H1 (cell line): ENCODE results near the gene MBD1. TPM values are rescaled to one million over a fixed set of nuclear protein-coding genes. Genes with fewer than 3 reads are reported as not detected.

ENCODE experiments used
- CTCF ChIA-PET: fragments of 300-600 bp; sonication (Branson Sonifier 250); formaldehyde crosslinking; loops from one replicate; lab custom pipeline; 2021; ENCODE audit not compliant: partially characterized antibody; lab: Charles Lee
- POLR2A ChIA-PET: fragments of 300-600 bp; sonication (Branson Sonifier 250); formaldehyde crosslinking; loops from one replicate; lab custom pipeline; 2021; ENCODE audit warnings: inconsistent platforms; ENCODE audit not compliant: partially characterized antibody; lab: Charles Lee
- DNase-seq, 2 experiments: peaks; one replicate each; pipeline versions ENCODE4 v3.0.0 to v3.0.0-alpha.2; 2010 to 2022; ENCODE audit warnings: low spot score in 2 of 2, low read depth in 1 of 2, mixed read lengths in 1 of 2
- FAIRE-seq: peaks from 2 replicates; lab custom pipeline; 2011; peaks lifted over from hg19 to GRCh38; lab: Jason Lieb, UNC
- H2AFZ ChIP-seq: 2 replicates; pipeline ENCODE4 v1.8.1; 2012; ENCODE audit warnings: low read length, inconsistent platforms
- H2AK5ac ChIP-seq: 2 replicates; pipeline ENCODE4 v1.6.1; 2013; ENCODE audit warnings: low read depth, low read length
- H2BK120ac ChIP-seq: replicated peaks from 2 replicates; pipeline ENCODE3; 2013; ENCODE audit warnings: low read depth, low read length, inconsistent platforms
- H2BK12ac ChIP-seq: 2 replicates; pipeline ENCODE4 v1.6.1; 2013; ENCODE audit warnings: low read depth, low read length
- H2BK15ac ChIP-seq: 2 replicates; pipeline ENCODE4 v1.6.1; 2013; ENCODE audit warnings: low read length
- H2BK20ac ChIP-seq: 2 replicates; pipeline ENCODE4 v1.6.1; 2013; ENCODE audit warnings: low read length
- H2BK5ac ChIP-seq: 2 replicates; pipeline ENCODE4 v1.6.1; 2013; ENCODE audit warnings: low read depth, low read length
- H3K14ac ChIP-seq: 2 replicates; pipeline ENCODE4 v1.6.1; 2013; ENCODE audit warnings: inconsistent platforms; ENCODE audit not compliant: insufficient read length
- H3K18ac ChIP-seq: 2 replicates; pipeline ENCODE4 v1.6.1; 2013; ENCODE audit warnings: low read length; ENCODE audit errors: extremely low read depth
- H3K23ac ChIP-seq: 2 replicates; pipeline ENCODE4 v1.6.1; 2013; ENCODE audit warnings: inconsistent platforms; ENCODE audit not compliant: insufficient read length
- H3K23me2 ChIP-seq: 2 replicates; pipeline ENCODE4 v1.6.1; 2013; ENCODE audit warnings: low read depth, low read length
- H3K27ac ChIP-seq: 2 replicates; pipeline ENCODE4 v1.6.1; 2011; ENCODE audit warnings: low read depth, low read length, inconsistent platforms
- H3K27me3 ChIP-seq, 4 experiments: replicated peaks in 1 of 4; 1 replicate in 1 of 4; 2 replicates in 3 of 4; pipeline versions ENCODE4 v1.6.1 to v1.8.1; 2011 to 2013; ENCODE audit warnings: low read length in 3 of 4, mild to moderate bottlenecking in 3 of 4, inconsistent platforms in 2 of 4, mixed read lengths in 2 of 4, moderate library complexity in 1 of 4; ENCODE audit not compliant: control insufficient read depth in 3 of 4, insufficient read depth in 3 of 4; ENCODE audit errors: extremely low read depth in 1 of 4
- H3K36me3 ChIP-seq, 4 experiments: 2 replicates each; pipeline versions ENCODE4 v1.6.1 to v1.8.1; 2011 to 2013; ENCODE audit warnings: mild to moderate bottlenecking in 4 of 4, low read length in 3 of 4, moderate library complexity in 2 of 4, control low read depth in 1 of 4, inconsistent platforms in 1 of 4; ENCODE audit not compliant: insufficient read depth in 4 of 4, control insufficient read depth in 2 of 4
- H3K4ac ChIP-seq: replicated peaks from 2 replicates; pipeline ENCODE3; 2013; ENCODE audit warnings: low read length, low read depth, mixed read lengths, inconsistent platforms; ENCODE audit not compliant: insufficient read length
- H3K4me1 ChIP-seq, 4 experiments: replicated peaks in 1 of 4; 1 replicate in 1 of 4; 2 replicates in 3 of 4; pipeline versions ENCODE4 v1.6.1 to v1.8.1; 2011 to 2013; ENCODE audit warnings: low read length in 3 of 4, inconsistent platforms in 2 of 4, mixed read lengths in 1 of 4; ENCODE audit not compliant: insufficient read depth in 4 of 4, control insufficient read depth in 3 of 4
- H3K4me2 ChIP-seq, 2 experiments: 2 replicates each; pipeline versions ENCODE4 v1.6.1 to v1.8.1; 2011 to 2013; ENCODE audit warnings: low read depth in 2 of 2, low read length in 2 of 2, control low read depth in 1 of 2, inconsistent platforms in 1 of 2, mild to moderate bottlenecking in 1 of 2; ENCODE audit not compliant: insufficient read depth in 1 of 2
- H3K4me3 ChIP-seq, 4 experiments: fragments of 200-600, 300-600 bp in 1 of 4; sonication (generic), shearing (Covaris generic), sonication (Bioruptor Twin) in 1 of 4; 2 replicates each; pipeline versions ENCODE4 v1.5.1 to v1.8.1; 2011 to 2016; ENCODE audit warnings: low read length in 4 of 4, low read depth in 3 of 4, control low read depth in 2 of 4, inconsistent platforms in 2 of 4, mild to moderate bottlenecking in 2 of 4, mixed read lengths in 1 of 4, moderate library complexity in 1 of 4; ENCODE audit not compliant: insufficient read depth in 2 of 4; ENCODE audit errors: extremely low read depth in 1 of 4
- H3K56ac ChIP-seq: replicated peaks from 2 replicates; pipeline ENCODE3; 2013; ENCODE audit warnings: low read depth, mild to moderate bottlenecking, mixed read lengths, low read length, inconsistent platforms; ENCODE audit not compliant: insufficient read length
- H3K79me1 ChIP-seq: 2 replicates; pipeline ENCODE4 v1.6.1; 2013; ENCODE audit warnings: low read depth, low read length, control low read depth
- H3K79me2 ChIP-seq, 2 experiments: 2 replicates each; pipeline versions ENCODE4 v1.6.1 to v1.8.1; 2012 to 2013; ENCODE audit warnings: low read length in 2 of 2, mild to moderate bottlenecking in 2 of 2, inconsistent platforms in 1 of 2; ENCODE audit not compliant: insufficient read depth in 2 of 2, control insufficient read depth in 1 of 2
- H3K9ac ChIP-seq, 4 experiments: replicated peaks in 1 of 4; 1 replicate in 1 of 4; 2 replicates in 3 of 4; pipeline versions ENCODE4 v1.6.1 to v1.8.1; 2011 to 2013; ENCODE audit warnings: low read depth in 3 of 4, low read length in 3 of 4, control low read depth in 2 of 4, mild to moderate bottlenecking in 2 of 4, moderate library complexity in 2 of 4, inconsistent platforms in 1 of 4; ENCODE audit errors: extremely low read depth in 1 of 4
- H3K9me3 ChIP-seq, 2 experiments: 2 replicates each; pipeline versions ENCODE4 v1.6.1 to v1.8.1; 2012 to 2013; ENCODE audit warnings: mild to moderate bottlenecking in 2 of 2, moderate library complexity in 2 of 2, control low read depth in 1 of 2, inconsistent platforms in 1 of 2, low read depth in 1 of 2, low read length in 1 of 2, mixed read lengths in 1 of 2; ENCODE audit not compliant: insufficient read depth in 2 of 2
- H4K20me1 ChIP-seq, 2 experiments: replicated peaks in 1 of 2; 2 replicates each; pipeline versions ENCODE3 to v1.8.1; 2011 to 2013; ENCODE audit warnings: inconsistent platforms in 2 of 2, low read length in 2 of 2, mild to moderate bottlenecking in 1 of 2; ENCODE audit not compliant: insufficient read depth in 2 of 2, control insufficient read depth in 1 of 2
- H4K5ac ChIP-seq: 2 replicates; pipeline ENCODE4 v1.6.1; 2013; ENCODE audit warnings: low read length, low read depth, mixed read lengths, inconsistent platforms; ENCODE audit not compliant: insufficient read length
- H4K8ac ChIP-seq: 2 replicates; pipeline ENCODE4 v1.8.0; 2013; ENCODE audit warnings: mild to moderate bottlenecking, moderate library complexity, low read length, inconsistent platforms; ENCODE audit not compliant: insufficient read depth; ENCODE audit errors: extremely low read depth
- H4K91ac ChIP-seq: replicated peaks from 2 replicates; pipeline ENCODE3; 2013; ENCODE audit warnings: low read length, mixed read lengths, inconsistent platforms; ENCODE audit not compliant: insufficient read length
- CTBP2 ChIP-seq: IDR thresholded peaks from 2 replicates; pipeline ENCODE4 v1.7.0; 2011; ENCODE audit warnings: borderline replicate concordance, mild to moderate bottlenecking, moderate library complexity, mixed read lengths, low read length; ENCODE audit not compliant: insufficient read depth, insufficient read length
- KDM5A ChIP-seq: fragments of 200-600 bp; IDR thresholded peaks from 2 replicates; pipeline ENCODE4 v1.7.1; 2012; ENCODE audit warnings: mild to moderate bottlenecking, low read length, inconsistent platforms, mixed read lengths
- NANOG ChIP-seq: IDR thresholded peaks from 2 replicates; pipeline ENCODE4 v1.6.1; 2011; ENCODE audit warnings: low read length, low read depth, mild to moderate bottlenecking, inconsistent platforms; ENCODE audit not compliant: insufficient read depth, poor library complexity, severe bottlenecking
- RFX5 ChIP-seq: IDR thresholded peaks from 2 replicates; pipeline ENCODE4 v1.6.1; 2011; ENCODE audit warnings: low read depth, low read length, improper control_type of control experiment, borderline replicate concordance
- RNF2 ChIP-seq: fragments of 200-900, 300-1000 bp; sonication (generic); IDR thresholded peaks from 2 replicates; pipeline ENCODE4 v1.7.1; 2016; ENCODE audit warnings: borderline replicate concordance, low read depth, mild to moderate bottlenecking, antibody characterized with exemption, low read length; ENCODE audit not compliant: poor library complexity, severe bottlenecking; ENCODE audit errors: missing control alignments
- SAP30 ChIP-seq: fragments of 300-600 bp; sonication (generic); IDR thresholded peaks from 2 replicates; pipeline ENCODE4 v1.7.1; 2012; ENCODE audit warnings: low read length, moderate library complexity, mild to moderate bottlenecking, inconsistent platforms; ENCODE audit not compliant: insufficient read depth, insufficient replicate concordance
- SIN3A ChIP-seq, 2 experiments: IDR thresholded peaks in 1 of 2; conservative IDR thresholded peaks in 1 of 2; 2 replicates each; pipeline ENCODE4 v1.6.1; 2011 to 2012; ENCODE audit warnings: low read length in 2 of 2, improper control_type of control experiment in 1 of 2, low read depth in 1 of 2, mild to moderate bottlenecking in 1 of 2
- TEAD4 ChIP-seq: IDR thresholded peaks from 2 replicates; pipeline ENCODE4 v1.6.1; 2012; ENCODE audit warnings: low read depth, low read length, inconsistent platforms, mixed read lengths
- WGBS, 2 experiments: shearing (Covaris generic) in 1 of 2; methylation state at CpG; one replicate each; pipeline versions ENCODE4 v1.1.6 to v1.1.7; 2013 to 2015; ENCODE audit warnings: low lambda C conversion rate in 2 of 2, mixed read lengths in 2 of 2, inconsistent platforms in 1 of 2, low coverage in 1 of 2, missing lambda C conversion rate in 1 of 2; ENCODE audit not compliant: insufficient replicate concordance in 2 of 2, insufficient coverage in 1 of 2, insufficient read length in 1 of 2; ENCODE audit errors: extremely low coverage in 1 of 2, missing lambda C conversion rate in 1 of 2; 5-methylcytosine and 5-hydroxymethylcytosine counted together
- polyA plus RNA-seq, 7 experiments: library from polyadenylated mRNA; depleted of rRNA in 3 of 7; stranded (reverse) in 5 of 7; unstranded in 2 of 7; fragments of >200 nt in 5 of 7; fragments of 200-250 nt in 2 of 7; gene quantifications; 1 replicate in 5 of 7; 2 replicates in 1 of 7; 4 replicates in 1 of 7; pipeline versions ENCODE4 v1.2.1 to v1.2.3, GENCODE V29; 2011 to 2013; ENCODE audit warnings: missing spikeins in 2 of 7, mixed read lengths in 2 of 7
- total RNA-seq: library from RNA; stranded (reverse); fragmentation: NEBNext Ultra II Directional; extraction: Animal tissue kit (Norgen Biotek cat#: 25700); gene quantifications from 2 replicates; pipeline ENCODE4 v1.2.1, GENCODE V29; 2021

MBD1 gene
- total and polyA plus RNA-seq, 2 of the 8 experiments (the other 6 are each of a cell fraction or from before 2014, with no cell fraction given): 32.2 to 41.6 TPM

DNA sequence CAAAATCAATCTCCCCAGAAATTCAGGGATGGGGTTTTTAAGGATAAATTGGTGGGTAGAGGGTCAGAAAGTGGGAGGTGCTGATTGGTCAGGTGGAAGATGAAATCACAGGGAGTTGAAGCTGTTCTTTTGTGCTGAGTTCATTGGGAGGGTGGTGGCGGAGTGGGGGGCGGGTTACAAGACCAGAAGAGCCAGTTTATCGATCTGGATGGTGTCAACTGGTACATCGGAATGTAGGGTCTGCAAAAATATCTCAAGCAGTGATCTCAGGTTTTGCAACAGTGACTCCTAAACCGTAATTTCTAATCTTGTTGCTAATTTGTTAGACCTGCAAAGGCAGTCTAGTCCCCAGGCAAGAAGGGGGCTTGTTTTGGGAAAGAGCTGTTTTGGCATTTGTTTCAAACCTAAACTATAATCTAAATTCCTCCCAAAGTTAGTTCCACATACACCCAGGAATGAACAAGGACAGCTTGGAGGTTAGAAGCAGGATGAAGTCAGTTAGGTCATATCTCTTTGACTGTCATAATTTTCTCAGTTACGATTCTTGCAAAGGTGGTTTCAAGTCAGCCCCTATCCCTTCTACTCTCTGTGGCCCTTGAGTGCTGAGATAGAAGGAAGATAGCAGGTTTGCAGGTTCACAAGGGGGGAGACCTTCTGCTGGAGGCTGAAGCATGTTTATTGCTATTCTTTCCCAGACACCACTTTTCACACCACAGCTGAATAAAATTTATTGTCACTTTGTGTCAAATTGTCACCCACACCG, 18.5 kb upstream of the MBD1 start:
- H4K91ac ChIP-seq: no peak overlapping the region
- H3K4ac ChIP-seq: no peak overlapping the region
- no peak overlapping the region for H2AK5ac ChIP-seq
- CTCF ChIA-PET: no interaction called here
- no peak overlapping the region for H3K4me3 ChIP-seq
- H2BK20ac ChIP-seq: no peak overlapping the region
- no peak overlapping the region for H2BK15ac ChIP-seq
- POLR2A ChIA-PET: no interaction called here
- no peak overlapping the region for H2BK5ac ChIP-seq
- no peaks in the 10 kb centered on the region for H3K36me3 ChIP-seq
- H3K56ac ChIP-seq: no peak overlapping the region
- WGBS, 2 experiments: 84% methylated on average over 7 of the region's 7 CpGs; no CpG with 5 or more reads in 1 of the 2 experiments
- DNase-seq (no peak), FAIRE-seq (no peak)
- peaks cover 2% of the 10 kb centered on the region; the same call in 1 of the 2 replicates for H3K23me2 ChIP-seq
- H3K18ac ChIP-seq: no peak overlapping the region
- peaks cover 0 to 18% (median 10%) of the 10 kb centered on the region in 4 experiments; a peak in 5 of 7 replicates for H3K27me3 ChIP-seq
- H2BK120ac ChIP-seq: no peak overlapping the region
- H3K23ac ChIP-seq: no peak overlapping the region
- no peak overlapping the region for H2AFZ ChIP-seq
- no peaks in the 10 kb centered on the region for H3K9me3 ChIP-seq
- H3K14ac ChIP-seq: no peak overlapping the region
- no peaks in the 10 kb centered on the region for H4K20me1 ChIP-seq
- no peaks in the 10 kb centered on the region for H3K79me2 ChIP-seq
- H3K4me2 ChIP-seq: no peak overlapping the region; a peak in 1 of 4 replicates
- H4K8ac ChIP-seq: no peak overlapping the region
- no peaks in the 10 kb centered on the region; a peak in 1 of 7 replicates for H3K4me1 ChIP-seq
- H3K9ac ChIP-seq: no peak overlapping the region
- no peak overlapping the region for H2BK12ac ChIP-seq
- no peak overlapping the region for H4K5ac ChIP-seq
- no peak overlapping the region for H3K27ac ChIP-seq
- H3K79me1 ChIP-seq: no peaks in the 10 kb centered on the region
- TF ChIP-seq RNF2 (no peak), CTBP2 (no peak), KDM5A (no peak), NANOG (no peak), RFX5 (no peak), SAP30 (no peak), SIN3A (conservative IDR thresholded peaks at IDR 0.05 in 1 of 2, IDR thresholded peaks at IDR 0.05 in 1 of 2; ENCODE audit: low read depth in 1 of 2, low read length in 2 of 2) (no peak), TEAD4 (no peak)
